NB4 (cell line): ENCODE data around the gene SLC35G6.

Source experiments
- DNase-seq: peaks from one replicate; pipeline ENCODE4 v3.0.0; 2010; ENCODE audit warnings: low read depth
- H3K4me3 ChIP-seq: one replicate; pipeline ENCODE4 v1.5.1; 2011; ENCODE audit warnings: mild to moderate bottlenecking, low read depth, low read length, moderate library complexity
- CTCF ChIP-seq: IDR thresholded peaks from one replicate; pipeline ENCODE4 v1.5.1; 2012; ENCODE audit warnings: low read depth, low read length
- MYC ChIP-seq: IDR thresholded peaks from 2 replicates; pipeline ENCODE4 v1.6.1; 2011; ENCODE audit warnings: low read depth, low read length
- POLR2A ChIP-seq: IDR thresholded peaks from 2 replicates; pipeline ENCODE4 v1.6.1; 2011; ENCODE audit warnings: mild to moderate bottlenecking; ENCODE audit not compliant: insufficient read length; ENCODE audit errors: extremely low read depth
- TF ChIP-seq, protein P1 (sequence below): IDR thresholded peaks from 2 replicates; pipeline ENCODE4 v1.6.1; 2011; ENCODE audit warnings: low read depth, low read length

The SLC35G6 gene

GRCh38 chr17:7509937-7510336, 28.7 kb downstream of the SLC35G6 start:
- no peak for DNase-seq
- H3K4me3 ChIP-seq: no peak overlapping the region
- TF ChIP-seq CTCF (no peak), POLR2A (no peak), MYC (no peak)
- TF ChIP-seq, protein P1, sequence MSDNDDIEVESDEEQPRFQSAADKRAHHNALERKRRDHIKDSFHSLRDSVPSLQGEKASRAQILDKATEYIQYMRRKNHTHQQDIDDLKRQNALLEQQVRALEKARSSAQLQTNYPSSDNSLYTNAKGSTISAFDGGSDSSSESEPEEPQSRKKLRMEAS: no peak

DNA sequence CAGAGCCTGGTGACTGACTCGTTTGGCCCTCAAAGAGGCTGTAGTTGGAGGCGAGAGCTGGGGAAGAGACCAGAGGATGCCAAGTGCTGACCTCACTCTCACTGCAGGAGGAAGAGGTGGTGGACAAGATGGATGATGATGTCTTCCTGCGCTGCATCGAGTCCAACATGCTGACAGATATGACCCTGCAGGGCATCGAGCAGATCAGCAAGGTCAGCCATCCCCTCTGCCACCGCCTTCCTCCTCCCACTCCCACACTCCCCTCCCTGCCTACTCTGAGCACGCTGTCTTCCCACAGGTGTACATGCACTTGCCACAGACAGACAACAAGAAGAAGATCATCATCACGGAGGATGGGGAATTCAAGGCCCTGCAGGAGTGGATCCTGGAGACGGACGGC, 29.9 kb downstream of the SLC35G6 start:
- no peak overlapping the region for H3K4me3 ChIP-seq
- no peak for TF ChIP-seq MYC
- TF ChIP-seq, protein P1: no peak
- no peak for TF ChIP-seq POLR2A
- no peak for TF ChIP-seq CTCF

GRCh38 chr17:7512105-7512504, 30.9 kb downstream of the SLC35G6 start:
- no peak for DNase-seq
- TF ChIP-seq POLR2A: no peak
- TF ChIP-seq, protein P1: no peak
- no peak for TF ChIP-seq CTCF
- TF ChIP-seq MYC: no peak
- no peak overlapping the region for H3K4me3 ChIP-seq

More for the DNA sequence above, 29.9 kb downstream of the SLC35G6 start:
- DNase-seq: no peak

- TF ChIP-seq CTCF (no peak), MYC (no peak), POLR2A (no peak)
- TF ChIP-seq, protein P1: no peak
- no peak for DNase-seq
- no peak overlapping the region for H3K4me3 ChIP-seq
Observed at GRCh38 chr17:7512824-7513540, 31.7 kb downstream of the SLC35G6 start.

DNA sequence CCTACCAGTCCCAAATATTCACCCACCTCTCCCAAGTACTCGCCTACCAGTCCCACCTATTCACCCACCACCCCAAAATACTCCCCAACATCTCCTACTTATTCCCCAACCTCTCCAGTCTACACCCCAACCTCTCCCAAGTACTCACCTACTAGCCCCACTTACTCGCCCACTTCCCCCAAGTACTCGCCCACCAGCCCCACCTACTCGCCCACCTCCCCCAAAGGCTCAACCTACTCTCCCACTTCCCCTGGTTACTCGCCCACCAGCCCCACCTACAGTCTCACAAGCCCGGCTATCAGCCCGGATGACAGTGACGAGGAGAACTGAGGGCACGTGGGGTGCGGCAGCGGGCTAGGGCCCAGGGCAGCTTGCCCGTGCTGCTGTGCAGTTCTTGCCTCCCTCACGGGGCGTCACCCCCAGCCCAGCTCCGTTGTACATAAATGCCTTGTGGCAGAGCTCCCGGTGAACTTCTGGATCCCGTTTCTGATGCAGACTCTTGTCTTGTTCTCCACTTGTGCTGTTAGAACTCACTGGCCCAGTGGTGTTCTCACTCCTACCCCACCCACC, 32.7 kb downstream of the SLC35G6 start:
- TF ChIP-seq POLR2A: no peak
- no peak for TF ChIP-seq CTCF
- TF ChIP-seq, protein P1: no peak
- no peak for TF ChIP-seq MYC
- no peak overlapping the region for H3K4me3 ChIP-seq
- DNase-seq: no peak
